ENCODE measurements around the gene RSPO4.
"Not testable (repeated sequence)": the region's sequence is repeated elsewhere in the genome, so short reads cannot be mapped to it uniquely, and the experiment has no call there.

Gene RSPO4

DNA sequence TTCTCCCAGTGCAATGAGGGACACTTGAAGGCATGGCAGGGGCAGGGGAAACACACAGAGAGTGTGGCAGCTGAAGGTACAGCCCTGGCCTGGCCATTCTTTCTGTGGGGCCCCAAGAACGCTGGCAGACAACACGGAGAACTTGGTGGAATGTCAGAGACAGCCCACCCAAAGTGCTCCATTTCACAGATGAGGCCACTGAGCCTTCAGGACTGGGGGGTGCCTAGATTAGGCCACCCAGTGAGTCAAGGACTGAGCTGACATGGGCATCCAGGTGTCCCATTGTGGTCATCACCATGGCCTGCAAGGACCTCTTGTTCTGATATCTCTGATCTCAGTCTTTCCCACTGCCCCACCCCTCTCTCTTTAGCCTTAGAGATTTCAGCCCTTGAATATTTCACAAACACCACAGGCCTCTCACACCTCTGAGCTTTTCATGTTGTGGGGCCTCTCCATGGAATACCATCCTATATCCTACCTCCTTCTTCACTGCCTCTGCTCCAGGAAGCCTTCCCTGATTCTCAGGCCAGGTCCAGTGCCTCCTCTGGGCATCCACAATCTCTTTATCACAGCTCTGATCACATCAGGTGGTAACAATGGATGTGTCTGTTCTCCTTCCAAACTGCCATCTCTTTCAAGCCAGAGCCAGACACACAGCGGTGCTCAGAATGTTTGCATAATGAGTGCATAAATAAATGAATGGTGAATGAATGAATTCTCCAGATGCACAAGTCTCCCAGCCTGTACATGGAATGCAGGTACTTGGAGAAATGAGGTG, 2.0 kb upstream of the RSPO4 start:
- no peak for DNase-seq (ENCODE audit: low read depth)

DNA sequence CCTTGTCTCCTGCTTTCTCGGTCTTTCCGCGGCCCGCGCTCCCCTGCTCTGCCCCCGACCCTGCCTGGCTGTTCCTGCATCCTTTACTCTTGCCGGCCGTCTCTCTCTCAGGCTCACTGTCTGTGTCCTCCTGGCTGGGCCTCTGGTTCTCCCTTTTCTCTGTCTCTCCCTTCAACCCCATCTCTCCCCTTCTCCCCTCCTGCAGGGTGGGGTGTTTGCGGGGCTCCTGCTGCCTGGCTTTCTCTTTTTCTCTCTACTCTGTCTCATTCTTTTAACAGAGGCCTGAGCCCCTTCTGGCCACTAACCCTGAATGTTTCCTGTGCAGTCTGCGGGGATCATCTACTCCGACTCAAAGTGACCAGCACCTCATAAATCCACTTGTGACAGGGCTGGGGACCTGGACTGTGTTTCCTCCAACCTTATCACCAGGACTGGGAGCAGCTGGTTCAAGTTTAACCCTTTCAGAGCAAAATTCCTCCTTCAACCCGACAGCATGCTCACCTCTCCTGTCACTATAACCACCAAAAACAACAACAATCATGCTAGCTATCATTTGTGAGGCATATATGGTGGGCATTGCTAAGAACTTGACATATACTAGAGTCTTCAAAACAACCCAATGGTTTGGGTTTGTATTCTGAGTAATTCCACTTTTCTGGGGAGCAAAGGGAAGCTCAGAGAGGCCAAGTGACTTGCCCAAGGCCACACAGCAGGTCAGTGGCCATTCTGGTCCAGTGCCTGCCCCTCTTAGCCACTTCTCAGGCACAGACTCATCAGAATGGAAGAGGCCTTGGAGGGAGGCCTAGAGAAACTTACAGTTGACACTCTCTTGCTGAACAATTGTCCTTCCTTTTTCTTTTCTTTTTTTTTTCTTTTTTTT, 811 bp upstream of the RSPO4 start:
- DNase-seq (ENCODE audit: low read depth), result no peak

- DNase-seq (ENCODE audit: low read depth), result no peak
Observed at GRCh38 chr20:1001116-1001515, 995 bp downstream of the RSPO4 start.

GRCh38 chr20:998231-998830, 3.8 kb downstream of the RSPO4 start:
- DNase-seq (ENCODE audit: low read depth), result no peak

- DNase-seq (ENCODE audit: low read depth), result no peak
Observed at GRCh38 chr20:997486-997885, 4.6 kb downstream of the RSPO4 start.

DNA sequence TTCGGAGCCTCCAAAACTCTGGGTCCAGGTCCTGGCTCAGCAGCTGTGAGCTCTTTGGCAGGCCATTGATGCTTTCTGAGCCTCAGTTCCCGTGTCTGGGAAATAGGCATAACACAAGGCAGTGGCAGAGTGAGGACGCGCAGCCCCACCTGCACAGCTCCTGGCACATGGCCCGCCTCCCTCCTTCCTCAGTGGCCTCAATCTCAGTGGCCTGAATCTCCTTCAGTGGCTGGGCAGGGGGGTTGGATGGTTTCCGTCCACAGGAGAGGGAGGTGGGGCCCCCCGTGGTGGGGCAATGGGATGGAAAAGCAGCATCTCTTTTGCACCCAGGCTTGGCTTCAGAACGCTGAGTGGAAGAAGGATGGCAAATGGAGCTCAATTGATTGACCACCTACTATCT, 5.1 kb downstream of the RSPO4 start:
- DNase-seq (ENCODE audit: low read depth), result no peak

DNA sequence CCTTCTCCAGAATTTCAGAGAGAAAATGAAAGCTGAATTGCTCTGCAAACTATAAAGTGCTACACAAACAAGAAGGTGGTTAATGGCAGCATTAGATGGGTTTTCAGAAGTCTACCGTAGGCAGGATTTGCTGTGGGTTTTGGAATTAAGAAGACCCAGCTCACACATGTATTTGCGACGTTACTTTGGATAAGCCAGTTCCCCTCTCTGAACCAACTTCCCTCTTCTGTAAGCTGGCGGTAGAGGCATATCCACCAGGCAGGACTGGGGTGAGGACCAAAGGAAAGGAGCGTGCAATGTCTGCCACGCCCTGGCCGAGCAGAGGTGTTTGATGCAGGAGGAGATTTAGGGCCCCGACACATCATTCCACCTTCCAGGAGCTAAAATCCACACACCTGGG, 6.9 kb downstream of the RSPO4 start:
- no peak for DNase-seq (ENCODE audit: low read depth)

DNA sequence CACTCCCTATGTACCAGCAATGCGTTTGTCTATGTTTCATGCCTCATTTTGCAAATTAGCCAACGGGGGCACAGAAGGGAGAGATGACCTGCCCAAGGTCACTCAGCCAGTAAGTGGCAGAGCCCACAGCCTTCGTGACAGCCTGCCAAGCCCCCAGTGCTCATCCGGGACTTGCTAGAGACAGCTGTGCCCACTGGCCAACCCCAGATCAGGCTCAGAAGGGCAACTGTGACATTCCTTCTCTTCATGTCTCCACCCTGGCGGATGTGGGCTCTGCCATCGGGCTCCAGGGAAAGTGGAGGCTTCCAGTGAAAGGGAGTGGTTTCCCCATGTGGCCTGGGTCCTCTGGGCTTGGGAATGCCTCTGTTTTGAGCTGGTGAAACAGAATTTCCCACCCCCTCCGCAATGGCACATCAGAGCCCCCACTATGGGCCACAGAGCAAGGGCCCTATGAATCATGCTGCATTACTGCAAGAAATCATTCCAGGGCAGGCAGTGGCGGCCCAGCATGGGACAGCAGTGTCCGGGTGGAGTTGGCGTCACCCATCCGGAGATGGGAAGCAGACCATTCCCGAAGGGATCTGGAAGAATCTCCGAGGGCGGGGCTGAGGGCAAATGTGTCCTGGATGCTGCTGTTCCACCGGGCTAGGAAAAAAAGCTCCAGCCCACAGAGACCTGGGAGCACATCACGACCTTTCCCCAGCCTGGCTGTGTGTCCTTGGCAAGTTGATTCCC, 9.1 kb downstream of the RSPO4 start:
- no peak for DNase-seq (ENCODE audit: low read depth)

DNA sequence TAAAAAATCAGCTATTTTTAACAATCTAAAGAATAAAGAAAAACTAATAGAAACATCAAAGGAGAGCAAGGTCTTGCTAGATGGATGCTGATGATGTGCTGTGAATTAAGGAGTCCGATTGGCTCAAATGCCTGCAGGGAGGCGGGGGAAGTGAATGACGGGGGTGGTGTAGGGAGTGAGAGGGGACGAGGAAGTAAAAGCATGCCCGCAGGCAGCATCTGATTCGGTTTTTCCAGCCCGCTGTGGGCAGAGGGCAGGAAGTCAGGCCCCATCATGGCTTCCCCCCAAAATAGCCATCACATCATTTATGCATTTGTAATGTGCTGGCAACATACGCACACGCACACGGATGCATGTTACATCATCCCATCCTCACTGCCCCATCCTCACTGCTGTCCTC, 10.3 kb downstream of the RSPO4 start:
- no peak for DNase-seq (ENCODE audit: low read depth)

- DNase-seq (ENCODE audit: low read depth), result no peak
Observed at GRCh38 chr20:990293-990959, 11.7 kb downstream of the RSPO4 start.

GRCh38 chr20:988272-988671, 13.8 kb downstream of the RSPO4 start:
- DNase-seq (ENCODE audit: low read depth), result no peak

DNA sequence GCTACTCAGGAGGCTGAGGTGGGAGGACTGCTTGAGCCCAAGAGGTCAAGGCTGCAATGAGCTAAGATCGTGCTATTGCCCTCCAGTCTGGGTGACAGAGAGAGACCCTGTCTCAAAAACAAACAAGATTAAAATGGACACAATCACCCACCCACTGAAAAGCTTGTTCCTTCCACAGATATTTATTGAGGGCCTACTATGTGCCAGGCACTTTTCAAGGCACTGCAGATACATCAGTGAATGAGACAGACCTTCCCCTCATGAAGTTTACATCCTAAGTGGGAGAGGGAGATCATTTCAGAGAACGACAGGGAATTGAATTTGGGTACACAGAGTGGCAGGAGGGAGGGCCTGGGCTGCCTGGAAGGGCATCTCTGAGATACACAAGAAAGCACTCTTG, 14.4 kb downstream of the RSPO4 start:
- DNase-seq (ENCODE audit: low read depth), result no peak

DNA sequence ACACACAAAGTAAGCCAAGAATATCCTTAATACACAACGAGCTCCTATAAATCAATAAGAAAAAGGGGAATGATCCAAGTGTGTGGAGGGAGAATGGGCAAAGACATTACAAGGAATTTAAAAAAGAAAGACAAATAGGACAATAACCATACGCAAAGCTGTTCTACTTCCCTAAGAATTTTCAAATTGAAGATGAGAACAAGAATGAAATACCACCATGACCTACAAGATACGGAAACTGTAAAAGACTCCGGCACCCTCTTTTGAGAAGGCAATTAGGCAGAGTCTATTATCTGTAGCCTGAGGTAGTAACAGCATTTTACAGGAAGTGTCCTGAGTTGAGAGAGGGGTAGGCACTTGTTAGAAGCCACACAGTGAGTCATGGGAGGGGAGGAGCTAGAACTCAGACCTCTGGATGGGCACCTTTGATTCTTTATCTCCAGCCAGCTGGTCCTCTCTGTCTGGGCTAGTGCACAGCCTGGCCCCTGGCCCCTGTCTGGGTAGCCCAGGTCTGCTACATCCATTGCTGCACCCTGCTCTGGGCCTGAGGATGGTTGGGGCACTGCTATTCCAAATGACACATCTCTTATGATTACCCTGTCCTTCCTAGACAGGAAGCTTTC, 15.3 kb downstream of the RSPO4 start:
- DNase-seq (ENCODE audit: low read depth), result no peak

DNA sequence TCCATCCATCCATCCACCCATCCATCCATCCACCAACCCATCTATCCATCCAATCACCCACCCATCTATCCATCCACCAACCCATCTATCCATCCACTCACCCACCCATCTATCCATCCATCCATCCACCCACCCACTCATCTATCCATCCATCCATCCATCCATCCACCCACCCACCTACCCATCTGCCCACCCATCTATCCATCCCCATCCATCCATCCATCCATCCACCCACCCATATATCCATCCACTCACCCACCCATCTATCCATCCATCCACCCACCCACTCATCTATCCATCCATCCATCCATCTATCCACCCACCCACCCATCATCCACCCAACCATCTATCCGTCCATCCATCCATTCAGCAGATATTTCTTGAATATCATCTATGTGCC, 17.1 kb downstream of the RSPO4 start:
- DNase-seq (ENCODE audit: low read depth), result not testable (repeated sequence)

GRCh38 chr20:982754-983153, 19.4 kb downstream of the RSPO4 start:
- no peak for DNase-seq (ENCODE audit: low read depth)

- no peak for DNase-seq (ENCODE audit: low read depth)
Observed at GRCh38 chr20:977021-977420, 25.1 kb downstream of the RSPO4 start.

GRCh38 chr20:976033-976432, 26.1 kb downstream of the RSPO4 start:
- DNase-seq (ENCODE audit: low read depth), result no peak

GRCh38 chr20:973785-974194, 28.3 kb downstream of the RSPO4 start:
- no peak for DNase-seq (ENCODE audit: low read depth)

GRCh38 chr20:972256-972655, 29.9 kb downstream of the RSPO4 start:
- DNase-seq (ENCODE audit: low read depth), result no peak

DNA sequence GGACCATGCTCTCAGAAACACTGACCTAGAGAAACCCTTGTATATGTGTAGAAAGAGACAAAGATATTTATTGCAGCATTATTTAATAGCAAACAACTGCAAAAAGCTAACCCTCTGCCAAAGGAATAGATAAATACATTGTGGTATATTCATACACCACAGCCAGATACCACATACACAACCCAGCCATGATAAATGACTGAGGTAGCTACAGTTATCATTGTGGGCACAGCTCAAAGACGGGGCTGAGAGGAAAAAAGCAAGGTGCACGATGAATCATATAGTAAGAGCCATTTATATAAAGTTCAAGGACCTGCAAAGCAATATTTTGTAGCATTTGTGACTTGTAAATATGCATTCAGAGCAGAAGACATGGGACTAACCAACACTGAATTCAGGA, 30.8 kb downstream of the RSPO4 start:
- DNase-seq (ENCODE audit: low read depth), result no peak

DNA sequence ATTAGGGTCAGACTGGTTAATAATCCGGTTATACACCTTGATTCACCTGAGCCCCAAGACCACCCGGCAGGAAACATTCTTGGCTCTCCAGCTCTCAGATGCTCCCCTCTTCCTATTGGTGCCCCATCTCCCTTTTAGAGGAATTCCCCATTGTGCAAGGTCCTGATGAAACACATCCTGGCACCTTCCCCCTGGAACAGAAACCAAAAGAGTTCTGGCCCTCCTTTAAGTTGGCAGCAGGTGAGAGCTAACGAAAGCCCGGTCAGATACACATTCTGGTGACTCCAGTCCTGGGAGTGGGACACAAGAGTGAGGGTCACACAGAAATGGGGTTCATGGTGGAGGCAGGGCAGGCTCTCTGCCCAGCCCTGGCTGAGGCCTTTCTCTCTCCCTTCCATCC, 32.2 kb downstream of the RSPO4 start:
- no peak for DNase-seq (ENCODE audit: low read depth)

All from stimulated activated CD8-positive, alpha-beta memory T cell treated with anti-CD3 and anti-CD28 coated beads, Interleukin-12 subunit alpha, Interleukin-12 subunit beta, amount 100 ng/mL, for 4 hours (primary cell).